ENCODE measurements around the gene BMI1.
A peak's percentile ranks its signal among the peaks of the same experiment; 100 is the strongest.

The BMI1 gene

GRCh38 chr10:22315455-22316285 is 5.2 kb upstream of the BMI1 start:
- Mint-ChIP-seq H3K4me1 (peaks cover 42% of the 10 kb centered on the region), H3K27ac (peak overlapping the region; percentile 97), H3K9me3 (no peaks in the 10 kb centered on the region), H3K36me3 (peaks cover 4% of the 10 kb centered on the region), H3K4me3 (peak overlapping the region; percentile 90), H3K27me3 (peaks cover 9% of the 10 kb centered on the region)

- Mint-ChIP-seq H3K27ac (peak within 1 kb of the TSS; percentile 97), H3K36me3 (peaks cover 4% of the 10 kb centered on the region), H3K9me3 (no peaks in the 10 kb centered on the region)
Observed at GRCh38 chr10:22316286-22317075, 4.4 kb upstream of the BMI1 start, which contains the start of gene COMMD3. Gene COMMD3, plus strand, starts transcription at chr10:22316388. Its CDS starts 30 bp downstream, at chr10:22316418.

DNA sequence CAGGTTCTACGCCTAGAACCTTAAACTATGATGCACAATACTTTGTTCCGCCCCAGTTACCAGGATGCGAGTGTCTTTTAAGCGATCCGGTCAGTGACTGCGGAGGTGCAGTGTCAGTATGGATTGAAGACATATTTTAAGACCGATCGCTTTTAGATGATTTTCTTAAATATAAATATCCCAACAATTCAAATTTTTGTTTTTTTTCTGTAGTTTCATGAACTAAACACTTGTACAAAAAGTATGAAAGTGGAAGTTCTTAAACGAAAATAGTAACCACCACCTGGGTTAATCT is 3.9 kb upstream of the BMI1 start:
- H3K9me3 Mint-ChIP-seq, result no peaks in the 10 kb centered on the region
- peak overlapping the region; percentile 91 for H3K4me3 Mint-ChIP-seq
- H3K27ac Mint-ChIP-seq, result peak overlapping the region; percentile 94
- H3K36me3 Mint-ChIP-seq, result peaks cover 4% of the 10 kb centered on the region
- H3K27me3 Mint-ChIP-seq, result peaks cover 9% of the 10 kb centered on the region
- peaks cover 42% of the 10 kb centered on the region for H3K4me1 Mint-ChIP-seq

More at GRCh38 chr10:22316286-22317075, 4.4 kb upstream of the BMI1 start, which contains the start of gene COMMD3:
- Mint-ChIP-seq H3K4me1 (peaks cover 42% of the 10 kb centered on the region), H3K4me3 (peak within 1 kb of the TSS; percentile 91), H3K27me3 (peaks cover 9% of the 10 kb centered on the region)

- Mint-ChIP-seq H3K27me3 (peaks cover 16% of the 10 kb centered on the region), H3K27ac (peak overlapping the region; percentile 79), H3K9me3 (no peaks in the 10 kb centered on the region), H3K4me3 (peak overlapping the region; percentile 91), H3K36me3 (peaks cover 4% of the 10 kb centered on the region), H3K4me1 (peaks cover 48% of the 10 kb centered on the region)
Observed at GRCh38 chr10:22317771-22318565, 2.9 kb upstream of the BMI1 start.

- Mint-ChIP-seq H3K36me3 (peaks cover 4% of the 10 kb centered on the region), H3K4me1 (peaks cover 56% of the 10 kb centered on the region)
Observed at GRCh38 chr10:22318772-22319171, 2.1 kb upstream of the BMI1 start.

GRCh38 chr10:22319547-22319979 is 1.3 kb upstream of the BMI1 start:
- Mint-ChIP-seq H3K36me3 (peaks cover 4% of the 10 kb centered on the region), H3K4me3 (peak overlapping the region; percentile 94), H3K27me3 (peaks cover 24% of the 10 kb centered on the region), H3K4me1 (peaks cover 63% of the 10 kb centered on the region), H3K9me3 (no peaks in the 10 kb centered on the region), H3K27ac (peak overlapping the region; percentile 98)

More at GRCh38 chr10:22318772-22319171, 2.1 kb upstream of the BMI1 start:
- Mint-ChIP-seq H3K27ac (peak overlapping the region; percentile 74), H3K4me3 (peak overlapping the region; percentile 68), H3K9me3 (no peaks in the 10 kb centered on the region), H3K27me3 (peaks cover 17% of the 10 kb centered on the region)

DNA sequence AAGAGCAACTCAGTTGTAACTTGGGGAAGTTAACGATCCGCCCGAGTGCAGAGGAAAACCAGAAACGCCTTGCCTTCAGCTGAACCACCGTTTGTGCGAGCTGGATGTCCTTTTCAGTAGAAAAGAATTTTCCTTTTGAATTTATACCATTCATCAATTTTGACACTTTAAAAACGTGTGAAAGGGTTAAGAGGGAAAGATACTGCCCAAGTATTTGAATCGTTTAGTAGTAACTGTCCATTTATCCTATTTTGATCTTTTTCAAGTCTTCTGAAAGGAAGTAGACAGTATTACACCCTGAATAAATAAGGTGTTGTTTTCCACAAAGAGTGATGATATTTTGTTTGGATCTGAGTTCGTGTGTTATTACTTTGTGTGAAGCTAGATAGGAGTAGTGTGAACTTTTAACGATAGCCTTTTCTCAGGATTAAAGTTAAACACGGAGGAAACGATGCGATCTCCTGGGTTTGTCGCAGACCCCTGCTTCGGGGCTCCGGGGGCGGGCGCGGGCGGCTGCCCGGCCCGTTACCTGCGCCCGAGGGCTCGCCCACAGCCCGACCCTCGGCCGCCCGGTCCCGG is 830 bp upstream of the BMI1 start:
- peak overlapping the region; percentile 98 for H3K27ac Mint-ChIP-seq
- H3K4me1 Mint-ChIP-seq, result peaks cover 63% of the 10 kb centered on the region
- peaks cover 4% of the 10 kb centered on the region for H3K36me3 Mint-ChIP-seq
- H3K27me3 Mint-ChIP-seq, result peaks cover 28% of the 10 kb centered on the region
- no peaks in the 10 kb centered on the region for H3K9me3 Mint-ChIP-seq
- H3K4me3 Mint-ChIP-seq, result peak overlapping the region; percentile 94

GRCh38 chr10:22321156-22321923 is 441 bp downstream of the BMI1 start:
- Mint-ChIP-seq H3K4me3 (peak overlapping the region; percentile 83), H3K36me3 (peaks cover 4% of the 10 kb centered on the region), H3K27me3 (peaks cover 33% of the 10 kb centered on the region), H3K9me3 (no peaks in the 10 kb centered on the region), H3K4me1 (peaks cover 62% of the 10 kb centered on the region), H3K27ac (peak overlapping the region; percentile 92)

DNA sequence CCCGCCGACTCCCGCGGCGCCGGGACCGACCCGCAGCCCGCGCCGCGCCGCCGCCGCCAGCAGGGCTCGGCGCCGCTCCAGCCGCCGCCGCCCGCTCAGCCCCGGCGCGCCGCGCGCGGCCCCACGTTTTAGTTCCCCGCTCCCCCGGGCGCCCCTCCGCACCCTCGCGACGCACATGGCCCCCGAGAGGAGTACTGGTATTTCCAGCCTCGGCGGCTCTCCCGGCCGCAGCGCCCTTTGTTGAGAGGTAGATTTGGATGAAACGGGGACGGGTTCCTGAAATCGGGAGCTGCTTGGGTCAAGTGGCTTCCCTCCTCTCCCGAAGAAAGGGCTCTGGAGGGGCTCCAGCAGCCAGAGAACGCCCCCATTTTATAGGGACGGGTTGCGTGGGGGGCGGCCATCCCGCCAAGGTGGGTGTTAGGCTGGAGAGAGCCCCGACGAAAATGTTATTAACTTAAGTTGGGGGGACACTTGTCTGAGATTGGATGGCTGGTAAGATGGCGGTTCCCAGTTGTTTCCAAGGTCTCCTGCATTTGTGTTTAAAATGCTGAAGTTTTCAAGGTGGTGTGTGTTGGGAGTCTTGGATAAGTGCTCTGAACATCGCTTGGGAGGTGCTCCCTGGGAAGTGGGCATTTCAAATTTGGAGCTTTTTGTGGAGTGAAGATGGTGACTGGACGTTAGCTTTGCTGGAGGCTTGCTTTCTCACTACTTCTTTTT is 1.2 kb downstream of the BMI1 start:
- H3K27ac Mint-ChIP-seq, result peak overlapping the region; percentile 96
- H3K4me3 Mint-ChIP-seq, result peak overlapping the region; percentile 93
- H3K9me3 Mint-ChIP-seq, result no peaks in the 10 kb centered on the region
- peaks cover 36% of the 10 kb centered on the region for H3K27me3 Mint-ChIP-seq
- peaks cover 6% of the 10 kb centered on the region for H3K36me3 Mint-ChIP-seq
- peaks cover 64% of the 10 kb centered on the region for H3K4me1 Mint-ChIP-seq

GRCh38 chr10:22322641-22323160 is 1.8 kb downstream of the BMI1 start:
- Mint-ChIP-seq H3K9me3 (no peaks in the 10 kb centered on the region), H3K27ac (peak overlapping the region; percentile 96), H3K36me3 (peaks cover 9% of the 10 kb centered on the region), H3K4me1 (peaks cover 62% of the 10 kb centered on the region), H3K4me3 (peak overlapping the region; percentile 93), H3K27me3 (peaks cover 39% of the 10 kb centered on the region)

- Mint-ChIP-seq H3K4me1 (peaks cover 52% of the 10 kb centered on the region), H3K27ac (no peak overlapping the region), H3K9me3 (no peaks in the 10 kb centered on the region), H3K4me3 (peak overlapping the region; percentile 93), H3K36me3 (peaks cover 9% of the 10 kb centered on the region), H3K27me3 (peaks cover 39% of the 10 kb centered on the region)
Observed at GRCh38 chr10:22323538-22324305, 2.8 kb downstream of the BMI1 start.

DNA sequence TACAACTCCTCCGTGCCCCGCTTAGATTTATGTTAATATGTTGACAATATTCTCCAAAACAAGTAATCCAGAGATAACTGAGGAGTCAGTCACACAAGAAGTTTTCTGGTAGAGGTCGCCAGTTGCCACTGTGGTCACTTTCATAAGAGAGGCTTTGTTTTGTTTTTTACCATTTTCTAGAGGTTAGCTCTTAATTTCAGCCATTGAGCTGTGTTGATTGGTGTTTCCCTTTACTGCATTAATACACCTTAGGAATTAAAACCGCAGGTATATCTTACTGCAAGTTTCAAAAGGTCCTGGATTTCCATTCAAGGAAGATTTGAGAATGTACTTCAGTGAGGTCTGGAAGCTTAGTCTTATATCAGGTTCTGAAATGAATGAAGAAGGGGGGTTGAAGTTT is 3.5 kb downstream of the BMI1 start:
- H3K9me3 Mint-ChIP-seq, result peaks cover 1% of the 10 kb centered on the region
- peak overlapping the region; percentile 82 for H3K27ac Mint-ChIP-seq
- H3K27me3 Mint-ChIP-seq, result peaks cover 40% of the 10 kb centered on the region
- peaks cover 13% of the 10 kb centered on the region for H3K36me3 Mint-ChIP-seq
- peaks cover 45% of the 10 kb centered on the region for H3K4me1 Mint-ChIP-seq
- H3K4me3 Mint-ChIP-seq, result peak overlapping the region; percentile 93

GRCh38 chr10:22324893-22325271 is 4.0 kb downstream of the BMI1 start:
- H3K4me3 Mint-ChIP-seq, result peak overlapping the region; percentile 93
- peaks cover 6% of the 10 kb centered on the region for H3K9me3 Mint-ChIP-seq
- peaks cover 44% of the 10 kb centered on the region for H3K27me3 Mint-ChIP-seq
- peaks cover 16% of the 10 kb centered on the region for H3K36me3 Mint-ChIP-seq
- H3K4me1 Mint-ChIP-seq, result peaks cover 42% of the 10 kb centered on the region
- H3K27ac Mint-ChIP-seq, result peak overlapping the region; percentile 68

Measured in activated naive CD4-positive, alpha-beta T cell treated with anti-CD3 and anti-CD28 coated beads, Interleukin-2, amount 50 U/mL, for 24 hours (primary cell).